Natural killer cell (primary cell): Measurements from ENCODE around the gene CLCN6. TPM values are rescaled to one million over a fixed set of nuclear protein-coding genes. Genes with fewer than 3 reads are reported as not detected.

Experiments used
- ATAC-seq, 3 donors: fragments of 150-1000 bp in 2 of 3; fragments of 200-7000 bp in 1 of 3; cut with Tn5 transposase; 1 replicate in 1 of 3; 2 replicates in 2 of 3; pipeline ENCODE4 v1.10.0; 2021; ENCODE audit warnings: mild to moderate bottlenecking in 2 of 3, moderate library complexity in 2 of 3
- DNase-seq, 2 donors: peaks; one replicate each; pipeline versions ENCODE4 v3.0.0 to v3.0.0-alpha.2; 2013 to 2021; ENCODE audit warnings: mixed read lengths in 1 of 2
- H3K27ac ChIP-seq: one replicate; pipeline ENCODE4 v1.5.1; 2013; ENCODE audit warnings: mild to moderate bottlenecking, low read length
- H3K27me3 ChIP-seq: one replicate; pipeline ENCODE4 v1.6.1; 2013; ENCODE audit warnings: low read length; ENCODE audit not compliant: control insufficient read depth, insufficient read depth
- H3K36me3 ChIP-seq: one replicate; pipeline ENCODE4 v1.6.1; 2013; ENCODE audit warnings: low read length; ENCODE audit not compliant: control insufficient read depth, insufficient read depth
- H3K4me1 ChIP-seq: one replicate; pipeline ENCODE4 v1.6.1; 2013; ENCODE audit warnings: low read length; ENCODE audit not compliant: control insufficient read depth, insufficient read depth
- H3K4me3 ChIP-seq: one replicate; pipeline ENCODE4 v1.5.1; 2013; ENCODE audit warnings: low read length
- H3K9me3 ChIP-seq: one replicate; pipeline ENCODE4 v1.6.1; 2013; ENCODE audit warnings: low read length; ENCODE audit not compliant: control insufficient read depth, insufficient read depth
- H3K27ac Mint-ChIP-seq, 2 donors: one replicate each; pipeline ENCODE4 v1.8.0; 2022; ENCODE audit warnings: mild to moderate bottlenecking in 2 of 2, mixed read lengths in 2 of 2, moderate library complexity in 1 of 2
- H3K27me3 Mint-ChIP-seq, 2 donors: one replicate each; pipeline ENCODE4 v1.8.0; 2022; ENCODE audit warnings: low read depth in 2 of 2, mixed read lengths in 2 of 2
- H3K36me3 Mint-ChIP-seq: one replicate; pipeline ENCODE4 v1.8.0; 2022; ENCODE audit warnings: mixed read lengths
- H3K4me1 Mint-ChIP-seq, 2 donors: one replicate each; pipeline ENCODE4 v1.8.0; 2022; ENCODE audit warnings: mixed read lengths in 2 of 2
- H3K4me3 Mint-ChIP-seq: one replicate; pipeline ENCODE4 v1.8.0; 2022; ENCODE audit warnings: mild to moderate bottlenecking, moderate library complexity, mixed read lengths
- H3K9me3 Mint-ChIP-seq, 2 donors: one replicate each; pipeline ENCODE4 v1.8.0; 2022; ENCODE audit warnings: mixed read lengths in 2 of 2
- CTCF ChIP-seq: fragments of 200-600 bp; IDR thresholded peaks from one replicate; pipeline ENCODE4 v1.8.0; 2022; ENCODE audit warnings: antibody characterized with exemption
- WGBS: methylation state at CpG from one replicate; pipeline ENCODE4 v1.1.7; 2013; ENCODE audit warnings: missing lambda C conversion rate; ENCODE audit not compliant: insufficient coverage; 5-methylcytosine and 5-hydroxymethylcytosine counted together
- intact Hi-C: fragments of 100-400 bp; cut with micrococcal nuclease; formaldehyde crosslinking; loops from one replicate; pipeline ENCODE4 v1.14.2; 2022
- total RNA-seq, 4 donors: library from RNA; stranded (reverse); fragments of 120-200 nt in 1 of 4; gene quantifications; one replicate each; pipeline versions ENCODE4 v1.2.3 to v1.2.4, GENCODE V29; 2013 to 2022

The CLCN6 gene
- total RNA-seq, 3 donors from 2014 or later (not counting 1 experiment from before 2014, with no cell fraction given): 21.4 to 28.6 (median 25.6) TPM

- peaks cover 14% of the 10 kb centered on the region for H3K36me3 ChIP-seq
- intact Hi-C loops: loop anchor here (10.0 kb wide), 1 partner anchor 150 kb away; the partner anchor contains the start of genes FBXO2 and FBXO44
- H3K4me1 Mint-ChIP-seq: peaks cover 68% of the 10 kb centered on the region in 2 donors
- H3K4me3 ChIP-seq: peak overlapping the region; percentile 90
- TF ChIP-seq CTCF: no peak
- DNase-seq (peak in 1 of 2 donors; percentile 64), ATAC-seq (no peak)
- H3K9me3 ChIP-seq: no peaks in the 10 kb centered on the region
- H3K27ac ChIP-seq: peak overlapping the region; percentile 94
- 9% methylated on average over 17 of the region's 17 CpGs for WGBS
- H3K4me1 ChIP-seq: peaks cover 48% of the 10 kb centered on the region
- no peaks in the 10 kb centered on the region for H3K27me3 Mint-ChIP-seq
- H3K27ac Mint-ChIP-seq: peak overlapping the region; percentile 95 to 97
- peak overlapping the region; percentile 99 for H3K4me3 Mint-ChIP-seq
- no peaks in the 10 kb centered on the region for H3K27me3 ChIP-seq
- no peaks in the 10 kb centered on the region for H3K36me3 Mint-ChIP-seq
- no peaks in the 10 kb centered on the region for H3K9me3 Mint-ChIP-seq
Observed at GRCh38 chr1:11804666-11805421, 1.1 kb upstream of the CLCN6 start.

GRCh38 chr1:11806307-11806936 lies 431 bp downstream of the CLCN6 start:
- no peak for TF ChIP-seq CTCF
- H3K27ac Mint-ChIP-seq: peak overlapping the region; percentile 95 to 97

GRCh38 chr1:11807133-11807532 lies 1.1 kb downstream of the CLCN6 start:
- peaks cover 56 to 57% of the 10 kb centered on the region in 2 donors for H3K4me1 Mint-ChIP-seq
- no peaks in the 10 kb centered on the region for H3K27me3 ChIP-seq

More at GRCh38 chr1:11806307-11806936, 431 bp downstream of the CLCN6 start:
- Histone ChIP-seq H3K36me3 (peaks cover 2% of the 10 kb centered on the region), H3K27me3 (no peaks in the 10 kb centered on the region), H3K4me3 (peak overlapping the region; percentile 90), H3K4me1 (peaks cover 48% of the 10 kb centered on the region), H3K27ac (peak overlapping the region; percentile 94), H3K9me3 (no peaks in the 10 kb centered on the region)
- H3K27me3 Mint-ChIP-seq: no peaks in the 10 kb centered on the region
- peak overlapping the region; percentile 99 for H3K4me3 Mint-ChIP-seq
- ATAC-seq (peak; percentile 39 to 66 (median 53)), DNase-seq (peak in 1 of 2 donors; percentile 41)
- whole genome bisulfite sequencing: 2% methylated on average over 20 of the region's 20 CpGs
- H3K36me3 Mint-ChIP-seq: no peaks in the 10 kb centered on the region
- peaks cover 62 to 64% of the 10 kb centered on the region in 2 donors for H3K4me1 Mint-ChIP-seq
- intact Hi-C loops: loop anchor here (10.0 kb wide), 1 partner anchor 152 kb away; the partner anchor contains the start of genes FBXO2 and FBXO44
- H3K9me3 Mint-ChIP-seq: no peaks in the 10 kb centered on the region

More at GRCh38 chr1:11807133-11807532, 1.1 kb downstream of the CLCN6 start:
- Histone ChIP-seq H3K4me1 (peaks cover 43% of the 10 kb centered on the region), H3K27ac (peak overlapping the region; percentile 94), H3K4me3 (no peak overlapping the region), H3K36me3 (peaks cover 5% of the 10 kb centered on the region), H3K9me3 (no peaks in the 10 kb centered on the region)
- ATAC-seq: no peak
- Mint-ChIP-seq H3K27ac (peak overlapping the region; percentile 95 to 97), H3K36me3 (no peaks in the 10 kb centered on the region), H3K9me3 (no peaks in the 10 kb centered on the region), H3K27me3 (no peaks in the 10 kb centered on the region), H3K4me3 (peak overlapping the region; percentile 99)
- intact Hi-C loops: loop anchor here (10.0 kb wide), 1 partner anchor 152 kb away; the partner anchor contains the start of genes FBXO2 and FBXO44
- peak in 1 of 2 donors; percentile 12 for DNase-seq
- no peak for TF ChIP-seq CTCF
- 45% methylated on average over 2 of the region's 2 CpGs for WGBS
